H1 (cell line): ENCODE measurements around the gene PRAMEF15. TPM values are rescaled to one million over a fixed set of nuclear protein-coding genes. Genes with fewer than 3 reads are reported as not detected.
"Not testable (repeated sequence)": the region's sequence is repeated elsewhere in the genome, so short reads cannot be mapped to it uniquely, and the experiment has no call there.

Experiments
- CTCF ChIA-PET: fragments of 300-600 bp; sonication (Branson Sonifier 250); formaldehyde crosslinking; loops from one replicate; lab custom pipeline; 2021; ENCODE audit not compliant: partially characterized antibody; lab: Charles Lee
- POLR2A ChIA-PET: fragments of 300-600 bp; sonication (Branson Sonifier 250); formaldehyde crosslinking; loops from one replicate; lab custom pipeline; 2021; ENCODE audit warnings: inconsistent platforms; ENCODE audit not compliant: partially characterized antibody; lab: Charles Lee
- DNase-seq, 2 experiments: peaks; one replicate each; pipeline versions ENCODE4 v3.0.0 to v3.0.0-alpha.2; 2010 to 2022; ENCODE audit warnings: low spot score in 2 of 2, low read depth in 1 of 2, mixed read lengths in 1 of 2
- FAIRE-seq: peaks from 2 replicates; lab custom pipeline; 2011; peaks lifted over from hg19 to GRCh38; lab: Jason Lieb, UNC
- H2AFZ ChIP-seq: 2 replicates; pipeline ENCODE4 v1.8.1; 2012; ENCODE audit warnings: low read length, inconsistent platforms
- H2AK5ac ChIP-seq: 2 replicates; pipeline ENCODE4 v1.6.1; 2013; ENCODE audit warnings: low read depth, low read length
- H2BK120ac ChIP-seq: replicated peaks from 2 replicates; pipeline ENCODE3; 2013; ENCODE audit warnings: low read depth, low read length, inconsistent platforms
- H2BK12ac ChIP-seq: 2 replicates; pipeline ENCODE4 v1.6.1; 2013; ENCODE audit warnings: low read depth, low read length
- H2BK15ac ChIP-seq: 2 replicates; pipeline ENCODE4 v1.6.1; 2013; ENCODE audit warnings: low read length
- H2BK20ac ChIP-seq: 2 replicates; pipeline ENCODE4 v1.6.1; 2013; ENCODE audit warnings: low read length
- H2BK5ac ChIP-seq: 2 replicates; pipeline ENCODE4 v1.6.1; 2013; ENCODE audit warnings: low read depth, low read length
- H3K14ac ChIP-seq: 2 replicates; pipeline ENCODE4 v1.6.1; 2013; ENCODE audit warnings: inconsistent platforms; ENCODE audit not compliant: insufficient read length
- H3K18ac ChIP-seq: 2 replicates; pipeline ENCODE4 v1.6.1; 2013; ENCODE audit warnings: low read length; ENCODE audit errors: extremely low read depth
- H3K23ac ChIP-seq: 2 replicates; pipeline ENCODE4 v1.6.1; 2013; ENCODE audit warnings: inconsistent platforms; ENCODE audit not compliant: insufficient read length
- H3K23me2 ChIP-seq: 2 replicates; pipeline ENCODE4 v1.6.1; 2013; ENCODE audit warnings: low read depth, low read length
- H3K27ac ChIP-seq: 2 replicates; pipeline ENCODE4 v1.6.1; 2011; ENCODE audit warnings: low read depth, low read length, inconsistent platforms
- H3K27me3 ChIP-seq, 4 experiments: replicated peaks in 1 of 4; 1 replicate in 1 of 4; 2 replicates in 3 of 4; pipeline versions ENCODE4 v1.6.1 to v1.8.1; 2011 to 2013; ENCODE audit warnings: low read length in 3 of 4, mild to moderate bottlenecking in 3 of 4, inconsistent platforms in 2 of 4, mixed read lengths in 2 of 4, moderate library complexity in 1 of 4; ENCODE audit not compliant: control insufficient read depth in 3 of 4, insufficient read depth in 3 of 4; ENCODE audit errors: extremely low read depth in 1 of 4
- H3K36me3 ChIP-seq, 4 experiments: 2 replicates each; pipeline versions ENCODE4 v1.6.1 to v1.8.1; 2011 to 2013; ENCODE audit warnings: mild to moderate bottlenecking in 4 of 4, low read length in 3 of 4, moderate library complexity in 2 of 4, control low read depth in 1 of 4, inconsistent platforms in 1 of 4; ENCODE audit not compliant: insufficient read depth in 4 of 4, control insufficient read depth in 2 of 4
- H3K4ac ChIP-seq: replicated peaks from 2 replicates; pipeline ENCODE3; 2013; ENCODE audit warnings: low read length, low read depth, mixed read lengths, inconsistent platforms; ENCODE audit not compliant: insufficient read length
- H3K4me1 ChIP-seq, 4 experiments: replicated peaks in 1 of 4; 1 replicate in 1 of 4; 2 replicates in 3 of 4; pipeline versions ENCODE4 v1.6.1 to v1.8.1; 2011 to 2013; ENCODE audit warnings: low read length in 3 of 4, inconsistent platforms in 2 of 4, mixed read lengths in 1 of 4; ENCODE audit not compliant: insufficient read depth in 4 of 4, control insufficient read depth in 3 of 4
- H3K4me2 ChIP-seq, 2 experiments: 2 replicates each; pipeline versions ENCODE4 v1.6.1 to v1.8.1; 2011 to 2013; ENCODE audit warnings: low read depth in 2 of 2, low read length in 2 of 2, control low read depth in 1 of 2, inconsistent platforms in 1 of 2, mild to moderate bottlenecking in 1 of 2; ENCODE audit not compliant: insufficient read depth in 1 of 2
- H3K4me3 ChIP-seq, 4 experiments: fragments of 200-600, 300-600 bp in 1 of 4; sonication (generic), shearing (Covaris generic), sonication (Bioruptor Twin) in 1 of 4; 2 replicates each; pipeline versions ENCODE4 v1.5.1 to v1.8.1; 2011 to 2016; ENCODE audit warnings: low read length in 4 of 4, low read depth in 3 of 4, control low read depth in 2 of 4, inconsistent platforms in 2 of 4, mild to moderate bottlenecking in 2 of 4, mixed read lengths in 1 of 4, moderate library complexity in 1 of 4; ENCODE audit not compliant: insufficient read depth in 2 of 4; ENCODE audit errors: extremely low read depth in 1 of 4
- H3K56ac ChIP-seq: replicated peaks from 2 replicates; pipeline ENCODE3; 2013; ENCODE audit warnings: low read depth, mild to moderate bottlenecking, mixed read lengths, low read length, inconsistent platforms; ENCODE audit not compliant: insufficient read length
- H3K79me1 ChIP-seq: 2 replicates; pipeline ENCODE4 v1.6.1; 2013; ENCODE audit warnings: low read depth, low read length, control low read depth
- H3K79me2 ChIP-seq, 2 experiments: 2 replicates each; pipeline versions ENCODE4 v1.6.1 to v1.8.1; 2012 to 2013; ENCODE audit warnings: low read length in 2 of 2, mild to moderate bottlenecking in 2 of 2, inconsistent platforms in 1 of 2; ENCODE audit not compliant: insufficient read depth in 2 of 2, control insufficient read depth in 1 of 2
- H3K9ac ChIP-seq, 4 experiments: replicated peaks in 1 of 4; 1 replicate in 1 of 4; 2 replicates in 3 of 4; pipeline versions ENCODE4 v1.6.1 to v1.8.1; 2011 to 2013; ENCODE audit warnings: low read depth in 3 of 4, low read length in 3 of 4, control low read depth in 2 of 4, mild to moderate bottlenecking in 2 of 4, moderate library complexity in 2 of 4, inconsistent platforms in 1 of 4; ENCODE audit errors: extremely low read depth in 1 of 4
- H3K9me3 ChIP-seq, 2 experiments: 2 replicates each; pipeline versions ENCODE4 v1.6.1 to v1.8.1; 2012 to 2013; ENCODE audit warnings: mild to moderate bottlenecking in 2 of 2, moderate library complexity in 2 of 2, control low read depth in 1 of 2, inconsistent platforms in 1 of 2, low read depth in 1 of 2, low read length in 1 of 2, mixed read lengths in 1 of 2; ENCODE audit not compliant: insufficient read depth in 2 of 2
- H4K20me1 ChIP-seq, 2 experiments: replicated peaks in 1 of 2; 2 replicates each; pipeline versions ENCODE3 to v1.8.1; 2011 to 2013; ENCODE audit warnings: inconsistent platforms in 2 of 2, low read length in 2 of 2, mild to moderate bottlenecking in 1 of 2; ENCODE audit not compliant: insufficient read depth in 2 of 2, control insufficient read depth in 1 of 2
- H4K5ac ChIP-seq: 2 replicates; pipeline ENCODE4 v1.6.1; 2013; ENCODE audit warnings: low read length, low read depth, mixed read lengths, inconsistent platforms; ENCODE audit not compliant: insufficient read length
- H4K8ac ChIP-seq: 2 replicates; pipeline ENCODE4 v1.8.0; 2013; ENCODE audit warnings: mild to moderate bottlenecking, moderate library complexity, low read length, inconsistent platforms; ENCODE audit not compliant: insufficient read depth; ENCODE audit errors: extremely low read depth
- H4K91ac ChIP-seq: replicated peaks from 2 replicates; pipeline ENCODE3; 2013; ENCODE audit warnings: low read length, mixed read lengths, inconsistent platforms; ENCODE audit not compliant: insufficient read length
- WGBS, 2 experiments: shearing (Covaris generic) in 1 of 2; methylation state at CpG; one replicate each; pipeline versions ENCODE4 v1.1.6 to v1.1.7; 2013 to 2015; ENCODE audit warnings: low lambda C conversion rate in 2 of 2, mixed read lengths in 2 of 2, inconsistent platforms in 1 of 2, low coverage in 1 of 2, missing lambda C conversion rate in 1 of 2; ENCODE audit not compliant: insufficient replicate concordance in 2 of 2, insufficient coverage in 1 of 2, insufficient read length in 1 of 2; ENCODE audit errors: extremely low coverage in 1 of 2, missing lambda C conversion rate in 1 of 2; 5-methylcytosine and 5-hydroxymethylcytosine counted together
- polyA plus RNA-seq, 7 experiments: library from polyadenylated mRNA; depleted of rRNA in 3 of 7; stranded (reverse) in 5 of 7; unstranded in 2 of 7; fragments of >200 nt in 5 of 7; fragments of 200-250 nt in 2 of 7; gene quantifications; 1 replicate in 5 of 7; 2 replicates in 1 of 7; 4 replicates in 1 of 7; pipeline versions ENCODE4 v1.2.1 to v1.2.3, GENCODE V29; 2011 to 2013; ENCODE audit warnings: missing spikeins in 2 of 7, mixed read lengths in 2 of 7
- total RNA-seq: library from RNA; stranded (reverse); fragmentation: NEBNext Ultra II Directional; extraction: Animal tissue kit (Norgen Biotek cat#: 25700); gene quantifications from 2 replicates; pipeline ENCODE4 v1.2.1, GENCODE V29; 2021

Gene PRAMEF15
- total and polyA plus RNA-seq, 2 of the 8 experiments (the other 6 are each of a cell fraction or from before 2014, with no cell fraction given) = not detected

DNA sequence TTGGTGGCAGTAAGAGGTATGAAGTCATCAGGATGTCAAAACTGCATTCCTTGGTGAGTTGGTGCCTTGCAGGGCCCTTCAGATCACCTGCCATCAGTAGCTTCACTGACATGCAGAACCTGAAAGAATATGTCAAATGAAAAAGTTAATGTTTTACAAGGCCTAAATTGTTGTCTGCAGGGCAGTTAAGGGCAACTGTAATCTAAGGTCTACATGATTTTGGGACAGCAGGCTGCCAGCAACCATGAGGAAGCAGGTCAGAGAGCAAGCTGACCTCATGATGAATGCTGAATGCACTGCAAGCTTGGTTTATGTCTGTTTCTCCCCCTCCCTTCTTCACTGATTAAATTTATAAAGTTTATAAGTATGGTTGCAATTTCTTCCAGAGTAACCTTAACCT is 13.2 kb upstream of the PRAMEF15 start:
- H2BK5ac ChIP-seq, H3K9me3 ChIP-seq, H3K23ac ChIP-seq, CTCF ChIA-PET, H3K27ac ChIP-seq, H4K5ac ChIP-seq, H3K9ac ChIP-seq, H3K4me3 ChIP-seq, H3K4me1 ChIP-seq, H3K4ac ChIP-seq, POLR2A ChIA-PET, H4K20me1 ChIP-seq, H3K79me2 ChIP-seq, H3K27me3 ChIP-seq, H2AK5ac ChIP-seq, H3K79me1 ChIP-seq, H3K23me2 ChIP-seq, H3K14ac ChIP-seq, H3K56ac ChIP-seq, H2BK20ac ChIP-seq, H4K91ac ChIP-seq, H2BK120ac ChIP-seq, H3K4me2 ChIP-seq, H3K36me3 ChIP-seq, H2BK15ac ChIP-seq, FAIRE-seq, H3K18ac ChIP-seq, H2BK12ac ChIP-seq, H4K8ac ChIP-seq, H2AFZ ChIP-seq, DNase-seq: not testable (repeated sequence)

GRCh38 chr1:13303239-13303638 is 12.1 kb upstream of the PRAMEF15 start, which contains the start of gene PRAMEF33:
Gene PRAMEF33, plus strand, starts transcription at chr1:13303539. Its CDS starts 2,416 bp downstream, at chr1:13305955.
- H4K8ac ChIP-seq, H2BK5ac ChIP-seq, H3K18ac ChIP-seq, H3K9ac ChIP-seq, H3K23ac ChIP-seq, H3K9me3 ChIP-seq, H3K4me1 ChIP-seq, H2AFZ ChIP-seq, H3K27me3 ChIP-seq, H2BK15ac ChIP-seq, H2BK120ac ChIP-seq, POLR2A ChIA-PET, H3K79me2 ChIP-seq, H3K36me3 ChIP-seq, H2AK5ac ChIP-seq, H3K56ac ChIP-seq, H3K4ac ChIP-seq, CTCF ChIA-PET, H3K4me2 ChIP-seq, H2BK20ac ChIP-seq, H4K5ac ChIP-seq, DNase-seq, H3K79me1 ChIP-seq, FAIRE-seq, H3K27ac ChIP-seq, H3K23me2 ChIP-seq, H2BK12ac ChIP-seq, H3K4me3 ChIP-seq, H3K14ac ChIP-seq, H4K91ac ChIP-seq, H4K20me1 ChIP-seq: not testable (repeated sequence)
- no CpG with 5 or more reads among the region's 1 CpG for WGBS, 2 experiments
